WERI-Rb-1 (cell line): ENCODE measurements around the gene CPPED1.
A peak's percentile ranks its signal among the peaks of the same experiment; 100 is the strongest.

Experiments used
- DNase-seq: peaks from one replicate; pipeline ENCODE4 v3.0.0-alpha.2; 2020
- H3K27ac ChIP-seq: fragments of 250-450 bp; sonication (Bioruptor Pico); 2 replicates; pipeline ENCODE4 v1.5.1; 2020; ENCODE audit warnings: mild to moderate bottlenecking, moderate library complexity
- H3K27me3 ChIP-seq: fragments of 250-450 bp; sonication (Bioruptor Pico); 2 replicates; pipeline ENCODE4 v1.5.1; 2021; ENCODE audit warnings: mild to moderate bottlenecking, low read depth, moderate library complexity; ENCODE audit not compliant: insufficient read depth, severe bottlenecking
- H3K36me3 ChIP-seq: fragments of 250-450 bp; sonication (Bioruptor Pico); 2 replicates; pipeline ENCODE4 v1.5.1; 2020; ENCODE audit warnings: mild to moderate bottlenecking, moderate library complexity
- H3K4me3 ChIP-seq: 2 replicates; pipeline ENCODE4 v1.5.1; 2011; ENCODE audit warnings: low read depth, mild to moderate bottlenecking, control low read depth, low read length
- H3K9me3 ChIP-seq: fragments of 250-450 bp; sonication (Bioruptor Pico); 2 replicates; pipeline ENCODE4 v1.5.1; 2021; ENCODE audit warnings: mild to moderate bottlenecking, moderate library complexity; ENCODE audit not compliant: severe bottlenecking
- TF ChIP-seq, protein P1 (sequence below): IDR thresholded peaks from 2 replicates; pipeline ENCODE4 v1.5.1; 2011; ENCODE audit warnings: low read depth, mild to moderate bottlenecking, control low read depth, inconsistent platforms, low read length

CPPED1 gene

DNA sequence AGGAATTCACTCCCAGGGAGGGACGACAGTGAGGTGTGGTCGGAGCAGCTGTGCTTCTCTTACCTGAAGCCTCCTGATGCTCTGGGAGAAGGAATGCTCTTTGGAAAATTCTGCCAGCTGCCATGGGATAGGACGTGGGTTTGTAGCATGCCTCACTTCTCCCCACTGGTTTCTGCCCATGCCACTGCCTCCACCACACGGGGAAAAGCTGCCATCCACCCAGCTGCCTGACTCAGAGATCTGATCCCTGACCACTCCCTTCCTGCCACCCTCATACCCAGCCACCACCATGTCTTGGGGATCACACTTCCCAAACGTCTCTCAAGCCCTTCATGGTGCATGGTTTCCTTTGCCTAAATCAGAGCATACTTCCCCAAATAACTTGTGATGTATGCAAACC is 80.0 kb downstream of the CPPED1 start:
- H3K9me3 ChIP-seq: peaks cover 12% of the 10 kb centered on the region
- TF ChIP-seq, protein P1, sequence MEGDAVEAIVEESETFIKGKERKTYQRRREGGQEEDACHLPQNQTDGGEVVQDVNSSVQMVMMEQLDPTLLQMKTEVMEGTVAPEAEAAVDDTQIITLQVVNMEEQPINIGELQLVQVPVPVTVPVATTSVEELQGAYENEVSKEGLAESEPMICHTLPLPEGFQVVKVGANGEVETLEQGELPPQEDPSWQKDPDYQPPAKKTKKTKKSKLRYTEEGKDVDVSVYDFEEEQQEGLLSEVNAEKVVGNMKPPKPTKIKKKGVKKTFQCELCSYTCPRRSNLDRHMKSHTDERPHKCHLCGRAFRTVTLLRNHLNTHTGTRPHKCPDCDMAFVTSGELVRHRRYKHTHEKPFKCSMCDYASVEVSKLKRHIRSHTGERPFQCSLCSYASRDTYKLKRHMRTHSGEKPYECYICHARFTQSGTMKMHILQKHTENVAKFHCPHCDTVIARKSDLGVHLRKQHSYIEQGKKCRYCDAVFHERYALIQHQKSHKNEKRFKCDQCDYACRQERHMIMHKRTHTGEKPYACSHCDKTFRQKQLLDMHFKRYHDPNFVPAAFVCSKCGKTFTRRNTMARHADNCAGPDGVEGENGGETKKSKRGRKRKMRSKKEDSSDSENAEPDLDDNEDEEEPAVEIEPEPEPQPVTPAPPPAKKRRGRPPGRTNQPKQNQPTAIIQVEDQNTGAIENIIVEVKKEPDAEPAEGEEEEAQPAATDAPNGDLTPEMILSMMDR: no peak
- DNase-seq: no peak
- H3K36me3 ChIP-seq: no peaks in the 10 kb centered on the region; the same call in 1 of the 2 replicates
- peak overlapping the region; percentile 61 for H3K27ac ChIP-seq
- H3K4me3 ChIP-seq: peak overlapping the region; percentile 9; the same call in 1 of the 2 replicates
- H3K27me3 ChIP-seq: no peaks in the 10 kb centered on the region

DNA sequence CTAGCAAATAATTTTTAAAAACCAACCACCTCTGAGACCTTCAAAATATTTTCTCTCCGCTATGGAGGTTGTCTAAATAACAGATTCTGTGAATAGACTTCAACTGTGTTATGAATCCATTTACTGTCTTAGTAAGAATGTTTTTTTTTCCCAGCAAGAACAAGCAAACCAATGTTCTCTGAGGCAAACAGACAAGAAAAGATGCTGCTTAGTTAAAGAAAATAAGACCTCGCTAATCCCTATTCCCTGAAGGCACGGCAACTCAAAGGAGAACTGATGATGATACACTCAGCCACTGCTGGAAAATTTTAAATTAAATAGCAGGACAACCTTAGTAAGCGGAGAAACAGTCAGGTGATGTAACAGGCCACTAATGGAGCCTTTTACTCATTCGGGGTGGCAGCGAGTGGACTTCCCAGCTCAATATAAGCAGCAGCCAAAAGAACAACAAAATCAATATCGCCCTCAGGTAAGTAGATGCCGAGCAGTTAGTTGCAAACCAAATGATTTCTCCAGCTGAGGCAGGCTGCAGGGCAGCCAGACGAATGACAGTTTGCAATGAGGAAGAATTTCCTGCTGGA is 81.8 kb downstream of the CPPED1 start:
- TF ChIP-seq, protein P1: no peak
- no peak for DNase-seq
- Histone ChIP-seq H3K9me3 (peaks cover 12% of the 10 kb centered on the region), H3K27me3 (no peaks in the 10 kb centered on the region), H3K27ac (no peak overlapping the region), H3K36me3 (no peaks in the 10 kb centered on the region; the same call in 1 of the 2 replicates), H3K4me3 (no peak overlapping the region)

DNA sequence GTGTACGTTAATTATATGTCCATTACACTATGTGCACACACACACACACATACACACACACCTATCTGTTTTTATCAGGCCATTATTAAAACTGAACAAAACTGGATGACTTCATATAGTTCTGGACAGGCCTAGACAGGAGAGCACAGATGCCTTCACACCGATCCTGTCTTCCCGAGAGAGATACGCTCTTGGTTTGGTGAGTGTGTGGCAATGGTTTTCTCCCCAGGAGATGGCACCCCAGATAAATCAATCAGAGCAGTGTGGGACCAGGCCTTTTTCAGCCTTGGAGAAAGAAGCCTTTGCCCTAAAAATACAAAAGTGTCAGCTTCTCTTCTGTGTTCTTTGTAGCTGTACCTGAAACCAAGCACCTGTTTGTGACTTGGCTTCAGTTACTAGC is 83.7 kb downstream of the CPPED1 start:
- DNase-seq: no peak
- Histone ChIP-seq H3K9me3 (peaks cover 11% of the 10 kb centered on the region), H3K27ac (no peak overlapping the region), H3K36me3 (peaks cover 3% of the 10 kb centered on the region; the same call in 1 of the 2 replicates), H3K27me3 (no peaks in the 10 kb centered on the region), H3K4me3 (no peak overlapping the region)
- TF ChIP-seq, protein P1: no peak

DNA sequence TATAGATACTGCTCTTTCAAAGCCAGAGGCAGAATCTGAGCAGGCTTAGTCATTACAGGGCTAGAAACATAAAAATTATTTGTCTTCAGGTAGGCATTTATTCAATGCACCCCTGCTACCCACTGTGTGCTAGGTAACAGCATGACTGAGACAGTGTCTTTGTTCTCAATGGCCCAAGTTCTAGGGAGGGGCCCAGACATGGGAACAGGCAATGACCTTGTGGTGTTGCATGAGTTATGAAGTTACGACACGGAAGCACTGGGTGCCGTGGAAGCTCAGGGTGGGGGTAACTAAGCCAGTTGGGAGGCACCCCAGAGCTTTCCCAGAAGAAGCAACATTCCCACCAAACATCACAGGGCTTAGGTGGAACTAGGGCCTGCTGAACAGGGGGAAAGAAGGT is 87.0 kb downstream of the CPPED1 start:
- H3K4me3 ChIP-seq: no peak overlapping the region
- no peaks in the 10 kb centered on the region for H3K27me3 ChIP-seq
- H3K9me3 ChIP-seq: peaks cover 11% of the 10 kb centered on the region
- no peak for DNase-seq
- TF ChIP-seq, protein P1: no peak
- H3K27ac ChIP-seq: no peak overlapping the region
- peaks cover 3% of the 10 kb centered on the region; the same call in 1 of the 2 replicates for H3K36me3 ChIP-seq

DNA sequence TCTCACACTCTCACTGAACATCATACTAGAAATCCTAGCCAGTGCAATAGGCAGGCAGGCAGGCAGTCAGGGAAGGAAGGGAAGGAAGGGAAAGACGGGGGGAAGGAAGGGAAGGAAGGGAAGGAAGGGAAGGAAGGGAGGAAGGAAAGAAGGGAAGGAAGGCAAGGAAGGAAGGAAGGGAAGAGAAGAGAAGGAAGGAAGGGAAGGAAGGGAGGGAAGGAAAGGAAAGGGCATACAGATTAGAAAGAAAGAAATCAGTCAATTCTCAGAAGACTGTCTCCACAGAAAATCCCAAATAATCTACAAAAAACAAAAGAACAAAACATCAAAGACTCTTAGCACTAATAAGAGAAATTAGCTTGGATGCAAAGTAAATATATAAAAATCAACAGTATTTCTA is 93.9 kb downstream of the CPPED1 start:
- no peaks in the 10 kb centered on the region for H3K27me3 ChIP-seq
- no peak overlapping the region for H3K4me3 ChIP-seq
- no peak for DNase-seq
- TF ChIP-seq, protein P1: no peak
- H3K9me3 ChIP-seq: peaks cover 9% of the 10 kb centered on the region
- no peak overlapping the region for H3K27ac ChIP-seq
- no peaks in the 10 kb centered on the region for H3K36me3 ChIP-seq

DNA sequence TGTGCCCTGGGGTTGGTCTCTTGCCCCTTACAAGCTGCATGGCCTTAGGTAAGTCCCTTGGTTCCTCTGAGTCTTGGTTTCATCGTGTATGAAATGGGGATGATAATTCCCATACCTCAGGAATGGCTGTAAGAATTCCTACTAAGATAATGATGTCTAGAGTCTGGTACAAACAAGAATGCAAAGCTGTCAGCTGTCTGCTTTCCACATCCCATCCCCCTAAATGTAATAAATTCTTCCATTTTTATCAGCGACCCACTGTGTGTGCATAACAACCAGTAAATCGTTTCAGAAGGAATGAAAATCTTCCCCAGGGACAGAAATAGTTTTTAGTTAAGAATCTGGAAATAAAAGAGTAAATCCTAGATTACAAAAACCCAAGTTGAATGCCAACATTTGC is 95.4 kb downstream of the CPPED1 start:
- TF ChIP-seq, protein P1: no peak
- no peak overlapping the region for H3K27ac ChIP-seq
- H3K9me3 ChIP-seq: no peaks in the 10 kb centered on the region
- no peak overlapping the region for H3K4me3 ChIP-seq
- no peak for DNase-seq
- no peaks in the 10 kb centered on the region for H3K36me3 ChIP-seq
- H3K27me3 ChIP-seq: no peaks in the 10 kb centered on the region
